Neural cell (in vitro differentiated cells): ENCODE results near the gene PHF5A. TPM values are rescaled to one million over a fixed set of nuclear protein-coding genes. Genes with fewer than 3 reads are reported as not detected.
A peak's percentile ranks its signal among the peaks of the same experiment; 100 is the strongest.

Source experiments
- H2AFZ ChIP-seq: fragments of 200-600, 300-800 bp; sonication (generic), shearing (Covaris generic); 2 replicates; pipeline ENCODE4 v1.6.0; 2014; ENCODE audit warnings: low read depth, mild to moderate bottlenecking, antibody characterized with exemption, low read length, moderate library complexity
- H3F3A ChIP-seq: fragments of 200-600 bp; shearing (Covaris generic); 2 replicates; pipeline ENCODE4 v1.6.1; 2016; ENCODE audit warnings: mild to moderate bottlenecking, moderate library complexity, mixed read lengths, antibody characterized with exemption, low read length; ENCODE audit not compliant: insufficient read depth, poor library complexity, severe bottlenecking
- H3K27ac ChIP-seq: fragments of 200-600, 300-800 bp; sonication (generic), shearing (Covaris generic); 2 replicates; pipeline ENCODE4 v1.5.1; 2014; ENCODE audit warnings: mild to moderate bottlenecking, low read length, moderate library complexity
- H3K27me3 ChIP-seq: fragments of 300-800, 200-600 bp; sonication (generic), shearing (Covaris generic); 2 replicates; pipeline ENCODE4 v1.6.0; 2014; ENCODE audit warnings: mild to moderate bottlenecking, low read depth, low read length, moderate library complexity; ENCODE audit not compliant: insufficient read depth
- H3K36me3 ChIP-seq: fragments of 300-800, 200-600 bp; sonication (generic), shearing (Covaris generic); 2 replicates; pipeline ENCODE4 v1.5.1; 2014; ENCODE audit warnings: mild to moderate bottlenecking, antibody characterized with exemption, low read length, moderate library complexity; ENCODE audit not compliant: insufficient read depth
- H3K4me2 ChIP-seq: fragments of 300-800, 200-600 bp; sonication (generic), shearing (Covaris generic); 2 replicates; pipeline ENCODE4 v1.6.0; 2014; ENCODE audit warnings: mild to moderate bottlenecking, low read length
- H3K4me3 ChIP-seq: fragments of 300-800, 200-600 bp; sonication (generic), shearing (Covaris generic); 2 replicates; pipeline ENCODE4 v1.5.1; 2014; ENCODE audit warnings: mild to moderate bottlenecking, low read length, moderate library complexity
- H3K79me2 ChIP-seq: fragments of 200-600 bp; shearing (Covaris generic); replicated peaks from 2 replicates; pipeline ENCODE4 v1.6.0; 2014; ENCODE audit warnings: mild to moderate bottlenecking, low read length, moderate library complexity; ENCODE audit not compliant: insufficient read depth
- H3K9ac ChIP-seq: fragments of 300-800, 200-600 bp; sonication (generic), shearing (Covaris generic); 2 replicates; pipeline ENCODE4 v1.6.1; 2016; ENCODE audit warnings: mild to moderate bottlenecking, low read length, mixed read lengths
- H3K9me2 ChIP-seq: fragments of 200-600 bp; shearing (Covaris generic); 2 replicates; pipeline ENCODE4 v1.6.1; 2016; ENCODE audit warnings: mild to moderate bottlenecking, low read length, mixed read lengths; ENCODE audit not compliant: insufficient read depth
- H3K9me3 ChIP-seq: fragments of 200-600, 300-800 bp; sonication (generic), shearing (Covaris generic); 2 replicates; pipeline ENCODE4 v1.6.1; 2016; ENCODE audit warnings: mild to moderate bottlenecking, mixed run types, low read length, moderate library complexity, mixed read lengths
- H4K20me1 ChIP-seq: fragments of 200-600 bp; shearing (Covaris generic); 2 replicates; pipeline ENCODE4 v1.6.1; 2016; ENCODE audit warnings: mild to moderate bottlenecking, mixed run types; ENCODE audit not compliant: insufficient read depth
- EP300 ChIP-seq: fragments of 450-650 bp; conservative IDR thresholded peaks from 2 replicates; pipeline ENCODE4 v1.6.1; 2014; ENCODE audit warnings: antibody characterized with exemption, mild to moderate bottlenecking, moderate library complexity; ENCODE audit not compliant: poor library complexity, severe bottlenecking
- EZH2 ChIP-seq: fragments of 200-600, 300-800 bp; shearing (Covaris generic), sonication (generic); IDR thresholded peaks from 2 replicates; pipeline ENCODE4 v1.6.1; 2014; ENCODE audit warnings: antibody characterized with exemption, low read length, borderline replicate concordance, mild to moderate bottlenecking; ENCODE audit not compliant: insufficient read depth, poor library complexity, severe bottlenecking
- MXI1 ChIP-seq: fragments of 450-650 bp; conservative IDR thresholded peaks from 2 replicates; pipeline ENCODE4 v1.6.1; 2014; ENCODE audit warnings: antibody characterized with exemption, mild to moderate bottlenecking; ENCODE audit not compliant: poor library complexity, severe bottlenecking
- POLR2AphosphoS5 ChIP-seq: IDR thresholded peaks from 2 replicates; pipeline ENCODE4 v1.6.1; 2012
- RAD21 ChIP-seq: fragments of 450-650 bp; conservative IDR thresholded peaks from 2 replicates; pipeline ENCODE4 v1.6.1; 2014; ENCODE audit warnings: antibody characterized with exemption, mild to moderate bottlenecking, moderate library complexity
- SMC3 ChIP-seq: fragments of 450-650 bp; conservative IDR thresholded peaks from 2 replicates; pipeline ENCODE4 v1.6.1; 2014; ENCODE audit warnings: antibody characterized with exemption, mild to moderate bottlenecking, moderate library complexity; ENCODE audit not compliant: poor library complexity
- TAF1 ChIP-seq: IDR thresholded peaks from 2 replicates; pipeline ENCODE4 v1.6.1; 2012; ENCODE audit warnings: low read depth
- polyA plus RNA-seq: library from polyadenylated mRNA; depleted of rRNA; stranded (reverse); fragments of >200 nt; gene quantifications from 2 replicates; pipeline ENCODE4 v1.2.3, GENCODE V29; 2014
- TF ChIP-seq, protein P1 (sequence below): IDR thresholded peaks from 2 replicates; pipeline ENCODE4 v1.6.1; 2012; ENCODE audit warnings: borderline replicate concordance
- TF ChIP-seq, protein P2 (sequence below): fragments of 450-650 bp; IDR thresholded peaks from 2 replicates; pipeline ENCODE4 v1.5.1; 2014; ENCODE audit warnings: antibody characterized with exemption, mild to moderate bottlenecking, moderate library complexity; ENCODE audit not compliant: poor library complexity, severe bottlenecking

The PHF5A gene
- polyA plus RNA-seq, 1 donor from 2014 or later = 148 TPM

GRCh38 chr22:41458161-41458728, 10.2 kb downstream of the PHF5A start:
- Histone ChIP-seq H3K27ac (no peak overlapping the region), H4K20me1 (no peaks in the 10 kb centered on the region), H3K9ac (no peak overlapping the region), H3F3A (no peaks in the 10 kb centered on the region), H3K9me2 (no peaks in the 10 kb centered on the region), H3K36me3 (no peaks in the 10 kb centered on the region), H3K79me2 (no peaks in the 10 kb centered on the region), H3K9me3 (no peaks in the 10 kb centered on the region), H3K4me2 (no peak overlapping the region), H3K27me3 (no peaks in the 10 kb centered on the region), H2AFZ (no peak overlapping the region), H3K4me3 (no peak overlapping the region)
- TF ChIP-seq TAF1 (no peak), SMC3 (no peak), POLR2AphosphoS5 (no peak), EP300 (no peak), MXI1 (no peak), RAD21 (no peak), EZH2 (no peak)
- TF ChIP-seq, protein P1, sequence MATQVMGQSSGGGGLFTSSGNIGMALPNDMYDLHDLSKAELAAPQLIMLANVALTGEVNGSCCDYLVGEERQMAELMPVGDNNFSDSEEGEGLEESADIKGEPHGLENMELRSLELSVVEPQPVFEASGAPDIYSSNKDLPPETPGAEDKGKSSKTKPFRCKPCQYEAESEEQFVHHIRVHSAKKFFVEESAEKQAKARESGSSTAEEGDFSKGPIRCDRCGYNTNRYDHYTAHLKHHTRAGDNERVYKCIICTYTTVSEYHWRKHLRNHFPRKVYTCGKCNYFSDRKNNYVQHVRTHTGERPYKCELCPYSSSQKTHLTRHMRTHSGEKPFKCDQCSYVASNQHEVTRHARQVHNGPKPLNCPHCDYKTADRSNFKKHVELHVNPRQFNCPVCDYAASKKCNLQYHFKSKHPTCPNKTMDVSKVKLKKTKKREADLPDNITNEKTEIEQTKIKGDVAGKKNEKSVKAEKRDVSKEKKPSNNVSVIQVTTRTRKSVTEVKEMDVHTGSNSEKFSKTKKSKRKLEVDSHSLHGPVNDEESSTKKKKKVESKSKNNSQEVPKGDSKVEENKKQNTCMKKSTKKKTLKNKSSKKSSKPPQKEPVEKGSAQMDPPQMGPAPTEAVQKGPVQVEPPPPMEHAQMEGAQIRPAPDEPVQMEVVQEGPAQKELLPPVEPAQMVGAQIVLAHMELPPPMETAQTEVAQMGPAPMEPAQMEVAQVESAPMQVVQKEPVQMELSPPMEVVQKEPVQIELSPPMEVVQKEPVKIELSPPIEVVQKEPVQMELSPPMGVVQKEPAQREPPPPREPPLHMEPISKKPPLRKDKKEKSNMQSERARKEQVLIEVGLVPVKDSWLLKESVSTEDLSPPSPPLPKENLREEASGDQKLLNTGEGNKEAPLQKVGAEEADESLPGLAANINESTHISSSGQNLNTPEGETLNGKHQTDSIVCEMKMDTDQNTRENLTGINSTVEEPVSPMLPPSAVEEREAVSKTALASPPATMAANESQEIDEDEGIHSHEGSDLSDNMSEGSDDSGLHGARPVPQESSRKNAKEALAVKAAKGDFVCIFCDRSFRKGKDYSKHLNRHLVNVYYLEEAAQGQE = no peak
- TF ChIP-seq, protein P2, sequence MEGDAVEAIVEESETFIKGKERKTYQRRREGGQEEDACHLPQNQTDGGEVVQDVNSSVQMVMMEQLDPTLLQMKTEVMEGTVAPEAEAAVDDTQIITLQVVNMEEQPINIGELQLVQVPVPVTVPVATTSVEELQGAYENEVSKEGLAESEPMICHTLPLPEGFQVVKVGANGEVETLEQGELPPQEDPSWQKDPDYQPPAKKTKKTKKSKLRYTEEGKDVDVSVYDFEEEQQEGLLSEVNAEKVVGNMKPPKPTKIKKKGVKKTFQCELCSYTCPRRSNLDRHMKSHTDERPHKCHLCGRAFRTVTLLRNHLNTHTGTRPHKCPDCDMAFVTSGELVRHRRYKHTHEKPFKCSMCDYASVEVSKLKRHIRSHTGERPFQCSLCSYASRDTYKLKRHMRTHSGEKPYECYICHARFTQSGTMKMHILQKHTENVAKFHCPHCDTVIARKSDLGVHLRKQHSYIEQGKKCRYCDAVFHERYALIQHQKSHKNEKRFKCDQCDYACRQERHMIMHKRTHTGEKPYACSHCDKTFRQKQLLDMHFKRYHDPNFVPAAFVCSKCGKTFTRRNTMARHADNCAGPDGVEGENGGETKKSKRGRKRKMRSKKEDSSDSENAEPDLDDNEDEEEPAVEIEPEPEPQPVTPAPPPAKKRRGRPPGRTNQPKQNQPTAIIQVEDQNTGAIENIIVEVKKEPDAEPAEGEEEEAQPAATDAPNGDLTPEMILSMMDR = no peak

DNA sequence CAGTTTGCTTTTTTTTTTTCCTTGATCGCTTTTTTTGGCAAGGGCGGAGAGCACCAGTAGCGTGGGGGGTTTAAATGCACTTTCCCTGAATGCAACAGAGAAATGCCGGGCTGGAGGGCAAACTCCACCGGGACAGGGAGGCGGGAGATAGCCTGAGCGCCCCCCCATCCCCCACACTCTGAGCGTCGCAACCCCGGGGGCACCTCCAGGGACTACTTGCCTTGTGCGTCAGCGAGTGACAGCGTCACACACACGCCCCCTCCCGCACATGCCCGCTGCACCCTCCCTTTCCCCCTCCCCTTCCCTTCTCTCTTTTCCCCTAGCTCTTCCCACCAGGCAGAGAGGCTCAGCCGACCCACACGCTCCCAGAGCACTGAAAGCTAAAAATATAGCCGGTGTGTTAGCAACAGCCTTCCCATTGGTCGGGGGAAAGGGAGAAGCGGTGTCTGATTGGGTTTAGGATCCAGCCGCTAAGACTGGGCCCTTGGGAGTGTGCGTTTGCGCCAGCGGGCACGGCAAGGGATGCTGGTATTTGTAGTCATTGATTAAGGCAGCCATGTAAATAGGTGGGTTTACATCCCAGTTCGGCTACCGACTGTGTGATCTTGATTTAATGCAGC, 20.2 kb downstream of the PHF5A start:
- Histone ChIP-seq H2AFZ (peak overlapping the region; percentile 58), H4K20me1 (no peaks in the 10 kb centered on the region), H3K9me3 (no peaks in the 10 kb centered on the region), H3F3A (no peaks in the 10 kb centered on the region), H3K79me2 (peaks cover 31% of the 10 kb centered on the region), H3K9ac (peak overlapping the region; percentile 100), H3K9me2 (no peaks in the 10 kb centered on the region), H3K27ac (peak overlapping the region; percentile 99), H3K4me2 (peak overlapping the region; percentile 80), H3K36me3 (no peaks in the 10 kb centered on the region), H3K27me3 (no peaks in the 10 kb centered on the region), H3K4me3 (peak overlapping the region; percentile 100)
- TF ChIP-seq RAD21 (no peak), TAF1 (peak; percentile 76), POLR2AphosphoS5 (peak; percentile 89), MXI1 (peak; percentile 58), EP300 (peak; percentile 98), EZH2 (no peak), SMC3 (peak; percentile 11)
- TF ChIP-seq, protein P1 = peak; percentile 56
- TF ChIP-seq, protein P2 = no peak
